Liver (tissue), 9 donors: Measurements from ENCODE around the gene EPSTI1. TPM values are rescaled to one million over a fixed set of nuclear protein-coding genes. Genes with fewer than 3 reads are reported as not detected.

ENCODE experiments used
- DNase-seq: peaks from one replicate; pipeline ENCODE4 v3.0.0-alpha.2; 2017; ENCODE audit warnings: low spot score
- H3K27ac ChIP-seq, 2 donors: one replicate each; pipeline ENCODE4 v1.7.0; 2013; ENCODE audit warnings: inconsistent platforms in 2 of 2, low read length in 2 of 2, control low read depth in 1 of 2, low read depth in 1 of 2, mild to moderate bottlenecking in 1 of 2
- H3K27me3 ChIP-seq, 4 donors: one replicate each; pipeline versions ENCODE4 v1.6.1 to v1.7.0; 2013; ENCODE audit warnings: low read length in 3 of 4, inconsistent platforms in 1 of 4, mild to moderate bottlenecking in 1 of 4, moderate library complexity in 1 of 4; ENCODE audit not compliant: control insufficient read depth in 4 of 4, insufficient read depth in 4 of 4
- H3K36me3 ChIP-seq, 4 donors: one replicate each; pipeline versions ENCODE4 v1.6.1 to v1.7.0; 2013; ENCODE audit warnings: low read length in 3 of 4, mild to moderate bottlenecking in 3 of 4, low read depth in 1 of 4, moderate library complexity in 1 of 4; ENCODE audit not compliant: control insufficient read depth in 4 of 4, insufficient read depth in 3 of 4
- H3K4me1 ChIP-seq, 4 donors: one replicate each; pipeline versions ENCODE4 v1.6.1 to v1.7.0; 2013; ENCODE audit warnings: low read length in 3 of 4, mild to moderate bottlenecking in 3 of 4, moderate library complexity in 1 of 4; ENCODE audit not compliant: control insufficient read depth in 4 of 4, insufficient read depth in 4 of 4
- H3K4me3 ChIP-seq, 3 donors: one replicate each; pipeline versions ENCODE4 v1.6.1 to v1.7.0; 2013; ENCODE audit warnings: low read length in 3 of 3, control low read depth in 1 of 3, low read depth in 1 of 3, mild to moderate bottlenecking in 1 of 3
- H3K9ac ChIP-seq, 2 donors: one replicate each; pipeline ENCODE4 v1.7.0; 2013; ENCODE audit warnings: low read length in 2 of 2, mild to moderate bottlenecking in 2 of 2, moderate library complexity in 2 of 2, control low read depth in 1 of 2, low read depth in 1 of 2
- H3K9me3 ChIP-seq, 4 donors: one replicate each; pipeline versions ENCODE4 v1.6.1 to v1.7.0; 2013; ENCODE audit warnings: low read length in 3 of 4; ENCODE audit not compliant: control insufficient read depth in 4 of 4
- CTCF ChIP-seq: fragments of 150-350 bp; IDR thresholded peaks from 2 replicates; pipeline ENCODE4 v1.5.1; 2017; ENCODE audit warnings: improper control_type of control experiment, low read depth, low read length; ENCODE audit not compliant: missing input control
- EGR1 ChIP-seq, 2 donors: IDR thresholded peaks; 2 replicates each; pipeline ENCODE4 v1.6.1; 2016 to 2018; ENCODE audit warnings: antibody characterized with exemption in 2 of 2, low read depth in 2 of 2
- FOXA1 ChIP-seq: IDR thresholded peaks from 2 replicates; pipeline ENCODE4 v1.6.1; 2016; ENCODE audit warnings: antibody characterized with exemption
- FOXA2 ChIP-seq: IDR thresholded peaks from 2 replicates; pipeline ENCODE4 v1.6.1; 2016; ENCODE audit warnings: antibody characterized with exemption
- GABPA ChIP-seq, 2 donors: IDR thresholded peaks in 1 of 2; conservative IDR thresholded peaks in 1 of 2; 2 replicates each; pipeline ENCODE4 v1.6.1; 2016; ENCODE audit warnings: antibody characterized with exemption in 2 of 2, mild to moderate bottlenecking in 1 of 2, moderate library complexity in 1 of 2
- HNF4A ChIP-seq, 2 donors: conservative IDR thresholded peaks; 2 replicates each; pipeline ENCODE4 v1.6.1; 2016; ENCODE audit warnings: antibody characterized with exemption in 2 of 2, mild to moderate bottlenecking in 2 of 2
- HNF4G ChIP-seq: IDR thresholded peaks from 2 replicates; pipeline ENCODE4 v1.6.1; 2016; ENCODE audit warnings: antibody characterized with exemption
- JUND ChIP-seq, 2 donors: IDR thresholded peaks; 2 replicates each; pipeline ENCODE4 v1.6.1; 2016; ENCODE audit warnings: antibody characterized with exemption in 2 of 2
- MAX ChIP-seq: IDR thresholded peaks from 2 replicates; pipeline ENCODE4 v1.6.1; 2016; ENCODE audit warnings: antibody characterized with exemption
- NR2F2 ChIP-seq: IDR thresholded peaks from 2 replicates; pipeline ENCODE4 v1.6.1; 2016; ENCODE audit warnings: antibody characterized with exemption
- RAD21 ChIP-seq, 2 donors: IDR thresholded peaks; 2 replicates each; pipeline ENCODE4 v1.6.1; 2016; ENCODE audit warnings: antibody characterized with exemption in 2 of 2, mild to moderate bottlenecking in 2 of 2
- REST ChIP-seq: IDR thresholded peaks from 2 replicates; pipeline ENCODE4 v1.6.1; 2016; ENCODE audit warnings: antibody characterized with exemption, mild to moderate bottlenecking
- RXRA ChIP-seq, 2 donors: IDR thresholded peaks; 2 replicates each; pipeline ENCODE4 v1.6.1; 2017 to 2018; ENCODE audit warnings: antibody characterized with exemption in 2 of 2, mild to moderate bottlenecking in 1 of 2
- SP1 ChIP-seq: IDR thresholded peaks from 2 replicates; pipeline ENCODE4 v1.6.1; 2018; ENCODE audit warnings: antibody characterized with exemption, mild to moderate bottlenecking
- TAF1 ChIP-seq: conservative IDR thresholded peaks from 2 replicates; pipeline ENCODE4 v1.6.1; 2016; ENCODE audit warnings: antibody characterized with exemption, mild to moderate bottlenecking
- YY1 ChIP-seq: IDR thresholded peaks from 2 replicates; pipeline ENCODE4 v1.6.1; 2016; ENCODE audit warnings: antibody characterized with exemption, mild to moderate bottlenecking
- ZBTB33 ChIP-seq: IDR thresholded peaks from 2 replicates; pipeline ENCODE4 v1.6.1; 2016; ENCODE audit warnings: antibody characterized with exemption
- WGBS: extraction: QIAGEN DNeasy Blood & Tissue Kit; methylation state at CpG from one replicate; pipeline ENCODE4 v1.1.7; 2013; 5-methylcytosine and 5-hydroxymethylcytosine counted together
- polyA plus RNA-seq, 2 donors: library from polyadenylated mRNA; stranded (reverse) in 1 of 2; unstranded in 1 of 2; fragments of 200-250 nt in 1 of 2; fragments of >200 nt in 1 of 2; fragmentation: Nextera tagmentation in 1 of 2; extraction: Ambion mirVana in 1 of 2; gene quantifications; one replicate each; pipeline versions ENCODE4 v1.2.1 to v1.2.3, GENCODE V29; 2013 to 2015
- total RNA-seq, 2 donors: library from RNA; depleted of rRNA; stranded (reverse); fragments of >200 nt; gene quantifications; one replicate each; pipeline ENCODE4 v1.2.3, GENCODE V29; 2014
- TF ChIP-seq, protein P1 (sequence below): IDR thresholded peaks from 2 replicates; pipeline ENCODE4 v1.6.1; 2016; ENCODE audit warnings: antibody characterized with exemption
- donor health status: healthy.
- donor health status: healthy.
- donor health status: healthy.
- donor health status: healthy.
- donor health status: healthy.

The EPSTI1 gene
- total and polyA plus RNA-seq, 4 donors: 2.1 to 20.3 (median 4.2) TPM

DNA sequence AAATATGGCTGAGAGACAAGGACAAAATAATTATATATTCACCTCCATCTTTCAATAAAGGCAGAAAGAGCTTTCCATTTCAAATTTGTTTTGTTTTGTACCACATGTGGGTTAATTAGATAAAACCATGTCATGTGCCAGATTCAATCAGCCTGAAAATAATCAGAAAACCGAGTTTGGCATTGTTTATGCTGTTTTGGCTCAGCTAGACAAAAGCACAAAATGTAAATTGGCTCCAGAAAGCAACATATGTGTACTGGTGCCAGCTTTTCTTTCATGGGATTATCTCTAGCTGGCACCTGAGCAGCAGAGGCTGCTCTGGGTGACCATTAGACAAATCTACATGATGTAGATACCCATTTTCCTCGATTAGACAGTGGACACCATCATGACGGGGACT, 22.1 kb upstream of the EPSTI1 start:
- no peaks in the 10 kb centered on the region for H3K9me3 ChIP-seq
- no peak overlapping the region for H3K4me3 ChIP-seq
- peaks cover 0 to 2% (median 0%) of the 10 kb centered on the region in 4 donors for H3K27me3 ChIP-seq
- no peak overlapping the region for H3K9ac ChIP-seq
- TF ChIP-seq ZBTB33 (no peak), SP1 (no peak), JUND (IDR thresholded peaks at IDR 0.05) (no peak), FOXA1 (no peak), MAX (no peak), RXRA (IDR thresholded peaks at IDR 0.05) (no peak), REST (no peak)
- no peak for DNase-seq
- 72% methylated on average over 3 of the region's 3 CpGs for WGBS
- H3K36me3 ChIP-seq: no peaks in the 10 kb centered on the region
- H3K4me1 ChIP-seq: no peaks in the 10 kb centered on the region
- no peak overlapping the region for H3K27ac ChIP-seq

DNA sequence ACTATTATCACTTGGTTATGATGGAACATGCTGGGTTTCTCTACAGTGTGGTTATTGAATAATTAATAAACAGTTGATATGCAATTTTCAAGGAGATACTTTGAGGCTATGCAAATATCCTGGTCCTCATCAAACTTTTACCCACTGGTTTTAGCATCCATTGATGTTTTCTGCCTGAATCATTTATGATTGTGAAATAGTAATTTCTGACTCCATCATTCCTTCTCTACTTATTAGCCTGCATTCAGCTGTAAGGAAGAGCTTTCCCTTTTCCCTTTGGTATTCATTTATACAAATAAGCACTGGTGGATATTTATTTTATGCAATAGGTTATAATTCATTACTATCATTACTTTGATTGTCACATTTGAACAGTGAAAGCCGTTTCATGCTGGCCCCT, 17.5 kb upstream of the EPSTI1 start:
- Histone ChIP-seq H3K4me1 (no peaks in the 10 kb centered on the region), H3K36me3 (no peaks in the 10 kb centered on the region), H3K27ac (no peak overlapping the region), H3K4me3 (no peak overlapping the region), H3K9me3 (no peaks in the 10 kb centered on the region), H3K27me3 (peaks cover 0 to 2% (median 0%) of the 10 kb centered on the region in 4 donors), H3K9ac (no peak overlapping the region)
- WGBS: 90% methylated on average over 1 of the region's 1 CpG
- DNase-seq: no peak
- TF ChIP-seq FOXA2: no peak
- no peak for TF ChIP-seq EGR1 (IDR thresholded peaks at IDR 0.05; ENCODE audit: low read depth in 2 of 2)
- no peak for TF ChIP-seq FOXA1
- no peak for TF ChIP-seq NR2F2
- TF ChIP-seq, protein P1, sequence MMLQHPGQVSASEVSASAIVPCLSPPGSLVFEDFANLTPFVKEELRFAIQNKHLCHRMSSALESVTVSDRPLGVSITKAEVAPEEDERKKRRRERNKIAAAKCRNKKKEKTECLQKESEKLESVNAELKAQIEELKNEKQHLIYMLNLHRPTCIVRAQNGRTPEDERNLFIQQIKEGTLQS: no peak
- TF ChIP-seq MAX: no peak
- TF ChIP-seq CTCF: no peak
- no peak for TF ChIP-seq RAD21 (IDR thresholded peaks at IDR 0.05)
- no peak for TF ChIP-seq ZBTB33
- no peak for TF ChIP-seq REST
- no peak for TF ChIP-seq YY1
- TF ChIP-seq HNF4A (conservative IDR thresholded peaks at IDR 0.05): no peak
- no peak for TF ChIP-seq TAF1
- TF ChIP-seq SP1: no peak
- no peak for TF ChIP-seq JUND (IDR thresholded peaks at IDR 0.05)
- no peak for TF ChIP-seq HNF4G
- no peak for TF ChIP-seq RXRA (IDR thresholded peaks at IDR 0.05)
- TF ChIP-seq GABPA (IDR thresholded peaks at IDR 0.05 in 1 of 2, conservative IDR thresholded peaks at IDR 0.05 in 1 of 2): no peak
